ENCODE measurements around the gene ERBB2.
"Not testable (repeated sequence)": the region's sequence is repeated elsewhere in the genome, so short reads cannot be mapped to it uniquely, and the experiment has no call there.

ERBB2 gene

DNA sequence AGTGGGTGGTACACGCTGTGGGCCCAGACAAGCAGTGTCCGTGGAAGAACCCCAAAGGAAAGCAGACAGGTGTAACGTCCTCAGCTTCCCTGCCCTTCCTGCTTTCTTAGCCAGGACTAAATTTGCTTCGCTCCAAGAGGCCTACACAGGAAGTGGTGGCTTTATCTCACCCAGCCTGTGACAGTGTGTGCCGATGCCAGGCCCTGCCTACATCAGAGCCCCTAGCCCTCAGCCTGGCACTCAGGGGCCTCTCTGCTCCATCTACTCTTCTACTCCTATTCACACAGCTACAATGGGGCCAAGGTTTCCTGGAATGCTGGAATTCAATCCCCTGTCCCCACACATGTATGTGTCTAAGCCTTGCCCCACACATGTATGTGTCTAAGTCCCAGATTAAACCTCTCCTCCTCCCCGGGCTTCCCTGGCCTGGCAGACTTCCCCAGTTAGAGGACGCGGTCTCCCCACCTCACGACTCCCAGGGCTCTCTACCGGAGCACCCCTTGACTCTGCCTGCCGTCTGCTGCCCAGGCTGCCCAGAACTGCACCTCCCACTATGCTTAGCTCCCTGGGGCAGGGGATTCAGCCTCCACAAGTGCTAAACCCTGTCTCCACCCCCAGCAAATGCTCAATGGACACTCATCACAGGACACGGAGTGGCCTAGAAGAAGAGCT, 20.2 kb upstream of the ERBB2 start:
- DNase-seq, result no peak

DNA sequence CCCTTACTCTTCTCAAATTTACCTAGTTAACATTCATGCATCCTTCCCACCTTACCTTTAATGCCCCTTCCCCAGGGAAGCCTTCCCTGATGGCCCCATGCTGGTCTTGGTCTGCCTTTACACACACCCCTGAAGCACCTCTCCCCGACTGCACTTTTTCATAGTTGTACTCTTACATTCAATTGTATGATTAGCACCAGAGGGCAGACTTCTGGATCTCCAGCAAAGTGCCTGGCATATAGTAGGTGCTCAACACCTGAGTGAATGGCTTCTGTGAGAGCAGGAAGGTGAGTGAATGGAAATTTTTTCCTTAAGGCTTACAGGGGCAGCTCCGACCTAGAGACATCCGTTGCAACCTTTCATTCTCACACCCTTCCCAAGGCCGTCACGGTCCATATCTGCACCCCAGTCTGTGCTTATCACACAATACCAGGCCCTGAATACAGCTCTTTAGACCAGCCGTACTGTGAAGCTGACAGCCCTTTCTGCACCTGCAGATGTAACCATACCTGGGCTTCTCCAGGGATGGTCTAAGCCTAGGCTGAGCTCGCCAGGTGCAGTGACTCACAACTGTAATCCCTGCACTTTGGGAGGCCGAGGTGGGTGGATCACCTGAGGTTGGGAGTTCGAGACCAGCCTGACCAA, 16.4 kb upstream of the ERBB2 start:
- DNase-seq, result no peak

DNA sequence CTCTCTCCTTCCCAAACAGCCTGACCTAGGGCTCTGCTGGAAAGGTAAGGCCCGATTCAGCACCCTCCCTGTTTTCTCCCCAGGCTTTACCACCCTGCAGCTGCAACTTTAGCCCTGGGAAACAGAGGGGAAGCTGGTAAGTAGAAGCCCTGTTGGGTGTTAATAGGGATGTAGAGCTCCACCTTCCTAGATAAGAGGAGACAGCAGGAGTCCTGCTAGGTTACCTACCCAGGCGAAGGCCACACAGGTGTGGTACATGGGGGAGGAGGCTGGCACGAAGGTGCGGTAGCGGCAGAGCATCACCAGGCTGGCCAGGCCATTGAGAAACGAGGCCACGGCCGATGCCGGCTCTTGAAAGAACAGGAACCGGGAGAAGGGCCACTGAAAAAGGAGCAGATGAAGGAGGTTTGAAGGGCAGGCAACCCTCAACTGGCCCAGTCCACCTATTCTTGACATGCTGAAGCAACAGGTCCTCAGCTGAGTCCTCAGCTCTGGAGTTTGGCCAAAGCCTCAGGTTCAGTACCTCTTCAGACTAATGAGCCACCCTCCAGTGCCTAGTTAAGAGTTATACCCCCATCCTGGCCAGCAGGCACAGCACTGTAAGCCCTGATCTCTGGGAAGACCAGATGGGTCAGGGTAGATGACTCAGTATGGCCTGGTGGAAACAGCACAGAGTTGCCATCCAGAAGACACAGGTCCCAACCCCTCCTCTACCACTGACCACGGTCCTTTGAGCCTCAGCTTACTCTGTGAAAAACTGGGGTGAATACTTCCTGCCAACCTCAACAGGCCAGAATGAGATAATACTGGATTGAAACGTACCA, 15.3 kb upstream of the ERBB2 start:
- no peak for DNase-seq

DNA sequence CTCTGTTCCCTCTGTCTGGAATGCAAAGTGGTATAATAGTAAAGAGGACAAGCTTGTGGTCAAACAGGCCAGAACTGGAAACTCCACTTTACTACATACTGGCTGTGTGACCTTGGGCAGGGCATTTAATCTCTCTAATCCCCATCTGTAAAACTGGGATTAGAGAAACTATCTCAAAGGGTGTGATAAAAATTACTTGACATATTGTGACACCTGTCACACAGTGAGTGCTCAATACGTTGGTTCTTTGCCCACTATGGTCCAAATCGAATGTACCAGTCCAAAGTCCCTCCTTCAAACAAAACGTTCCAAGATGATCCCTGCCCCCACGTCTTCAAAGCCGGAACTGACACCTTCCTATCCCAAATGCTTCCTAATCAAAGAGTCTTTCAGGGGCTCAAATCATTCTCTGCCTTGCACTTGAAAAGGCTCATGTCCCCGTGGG, 12.7 kb upstream of the ERBB2 start:
- DNase-seq, result no peak

DNA sequence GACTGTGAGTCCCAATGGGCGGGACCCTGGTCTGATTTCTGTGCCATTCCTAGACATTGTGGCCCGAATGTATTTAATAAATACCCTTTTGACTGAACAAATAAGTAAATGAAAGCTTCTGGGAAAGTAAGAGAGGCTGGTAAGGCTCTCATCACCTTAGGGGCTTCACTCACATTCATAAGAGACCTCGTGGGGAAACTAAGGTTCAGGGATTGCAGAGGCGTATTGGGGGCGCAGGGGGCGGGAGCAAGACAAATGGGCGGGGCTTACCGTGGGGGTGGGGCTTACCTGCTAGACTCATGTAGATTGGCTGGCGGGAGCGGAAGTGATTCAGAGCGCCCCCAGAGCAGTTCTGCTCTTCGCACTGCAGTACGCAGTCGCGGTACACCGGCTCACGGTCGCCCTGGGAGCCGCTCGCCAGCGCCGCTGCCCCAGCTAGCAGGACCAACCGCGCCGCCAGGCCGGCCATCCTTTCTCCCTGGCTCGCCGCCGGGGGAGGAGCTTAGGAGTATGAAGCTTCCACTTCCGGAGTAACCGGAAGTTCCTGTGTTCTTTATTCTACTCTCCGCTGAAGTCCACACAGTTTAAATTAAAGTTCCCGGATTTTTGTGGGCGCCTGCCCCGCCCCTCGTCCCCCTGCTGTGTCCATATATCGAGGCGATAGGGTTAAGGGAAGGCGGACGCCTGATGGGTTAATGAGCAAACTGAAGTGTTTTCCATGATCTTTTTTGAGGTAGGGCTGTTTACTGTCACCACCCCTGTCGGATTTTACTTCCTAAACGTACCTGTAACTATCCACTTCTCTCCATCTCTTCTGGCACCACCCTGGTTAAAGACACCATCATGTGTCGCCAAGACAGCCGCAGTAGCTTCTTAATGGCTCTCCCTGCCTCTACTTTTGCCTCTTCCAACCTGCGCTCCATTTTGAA, 12.1 kb upstream of the ERBB2 start, which contains the start of gene PGAP3:
TSS of gene PGAP3 (minus strand) at position 512 of the 929 bp plus-strand sequence. CDS start at position 469, 43 bp downstream.
- peak; percentile 96 to 100 for DNase-seq

DNA sequence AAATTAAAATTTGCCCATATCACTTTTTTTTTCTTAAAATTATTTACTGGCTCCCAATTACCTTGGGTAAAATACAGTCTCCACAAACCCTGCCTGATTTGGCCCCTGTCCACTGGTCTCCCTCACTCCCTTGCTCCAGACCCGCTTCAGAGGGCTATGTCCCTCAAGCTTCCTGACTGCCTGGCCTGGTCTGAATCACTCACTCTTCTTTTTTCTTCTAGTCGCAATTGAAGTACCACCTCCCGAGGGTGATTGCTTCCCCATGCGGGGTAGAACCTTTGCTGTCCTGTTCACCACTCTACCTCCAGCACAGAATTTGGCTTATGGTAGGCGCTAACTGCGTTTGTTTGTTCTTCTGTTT, 11.4 kb upstream of the ERBB2 start:
- DNase-seq, result no peak

DNA sequence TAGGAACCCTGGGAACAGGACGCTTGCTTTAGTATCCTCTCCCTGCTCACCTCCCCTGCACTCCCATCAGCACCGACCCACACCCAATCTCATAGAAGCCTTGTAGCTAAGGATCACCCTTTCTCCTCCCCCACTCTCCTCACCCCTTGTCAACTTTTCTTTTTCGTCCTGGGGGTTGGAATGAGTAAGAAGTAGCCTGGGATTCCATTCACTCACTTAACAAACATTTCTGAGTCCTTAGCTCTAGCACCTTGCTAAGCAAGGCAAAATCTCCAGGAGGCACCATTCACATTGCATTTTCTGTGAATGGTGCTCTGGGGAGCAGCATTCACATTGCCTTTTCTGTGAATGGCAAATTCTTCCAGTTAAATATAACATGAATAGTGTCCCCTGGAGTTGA, 10.9 kb upstream of the ERBB2 start:
- DNase-seq, result no peak

DNA sequence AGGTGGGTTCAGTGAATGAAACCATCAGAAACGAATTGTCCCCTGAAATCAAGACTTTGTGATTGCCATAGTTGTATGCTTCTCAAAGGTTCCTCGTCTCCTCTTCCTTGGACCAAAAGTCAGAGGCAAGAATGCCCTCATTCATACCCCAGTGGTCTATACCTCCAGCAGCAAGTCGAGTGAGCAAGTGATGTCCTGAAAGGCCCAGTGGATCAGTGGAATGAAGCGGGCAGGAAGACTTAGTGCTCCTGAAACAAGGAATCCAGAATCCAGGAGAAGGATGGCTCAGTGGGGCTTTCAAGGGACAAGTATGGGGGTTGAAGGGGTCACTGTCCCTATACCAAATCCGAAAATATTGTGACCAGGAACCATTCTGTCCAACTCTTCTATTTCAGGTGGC, 5.3 kb upstream of the ERBB2 start:
- no peak for DNase-seq

DNA sequence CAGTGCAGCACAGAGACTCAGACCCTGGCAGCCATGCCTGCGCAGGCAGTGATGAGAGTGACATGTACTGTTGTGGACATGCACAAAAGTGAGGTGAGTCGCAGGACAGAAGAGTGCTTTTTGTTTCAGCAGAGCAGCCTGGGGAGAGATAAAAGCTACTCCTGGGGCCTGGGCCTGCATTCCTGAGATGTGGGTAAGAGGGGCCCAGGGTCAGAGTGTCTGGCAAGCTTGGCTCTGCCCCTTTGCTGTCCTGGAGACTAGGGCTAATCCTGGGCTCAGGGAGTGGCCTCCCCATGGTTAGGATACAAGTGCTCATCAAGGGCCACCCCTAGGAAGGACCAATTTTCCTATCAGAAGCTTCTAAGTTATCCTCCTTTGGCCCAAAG, 4.8 kb upstream of the ERBB2 start:
- no peak for DNase-seq

DNA sequence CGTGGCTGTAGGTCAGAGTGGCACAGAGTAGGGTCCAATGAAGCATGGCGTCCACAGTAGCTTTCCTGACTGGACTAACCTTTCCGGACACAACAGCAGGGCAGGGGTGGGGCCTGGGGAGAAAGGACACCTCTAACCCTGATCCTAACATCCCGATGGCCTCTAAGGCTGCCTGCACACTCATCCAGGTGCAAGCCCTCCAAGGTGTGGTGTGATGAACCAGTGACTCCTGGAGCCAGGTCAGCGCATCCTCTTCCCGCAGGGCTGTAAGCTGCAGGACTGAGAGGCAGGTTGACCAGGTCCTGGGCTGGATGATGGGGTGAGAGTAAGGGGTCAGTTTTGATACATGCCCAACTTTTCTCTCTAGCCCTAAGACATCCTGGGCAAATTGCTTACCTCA, 3.1 kb upstream of the ERBB2 start:
- no peak for DNase-seq

DNA sequence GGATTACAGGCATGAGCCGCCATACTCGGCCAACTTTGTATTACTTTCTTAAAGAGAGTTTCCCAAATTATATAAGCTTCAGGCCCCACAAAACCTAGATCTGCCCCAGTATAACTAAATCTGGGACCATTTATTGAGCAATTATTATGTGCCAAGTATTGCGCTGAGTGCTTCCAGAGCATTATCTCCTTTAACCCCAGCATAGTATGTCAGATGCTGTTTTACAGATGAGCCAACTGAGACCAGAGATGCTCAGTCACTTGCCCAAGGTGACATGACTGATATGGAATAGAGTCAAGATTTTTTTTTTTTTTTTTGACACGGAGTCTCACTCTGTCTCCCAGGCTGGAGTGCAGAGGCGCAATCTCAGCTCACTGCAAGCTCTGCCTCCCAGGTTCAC, 1.9 kb upstream of the ERBB2 start:
- DNase-seq, result no peak

DNA sequence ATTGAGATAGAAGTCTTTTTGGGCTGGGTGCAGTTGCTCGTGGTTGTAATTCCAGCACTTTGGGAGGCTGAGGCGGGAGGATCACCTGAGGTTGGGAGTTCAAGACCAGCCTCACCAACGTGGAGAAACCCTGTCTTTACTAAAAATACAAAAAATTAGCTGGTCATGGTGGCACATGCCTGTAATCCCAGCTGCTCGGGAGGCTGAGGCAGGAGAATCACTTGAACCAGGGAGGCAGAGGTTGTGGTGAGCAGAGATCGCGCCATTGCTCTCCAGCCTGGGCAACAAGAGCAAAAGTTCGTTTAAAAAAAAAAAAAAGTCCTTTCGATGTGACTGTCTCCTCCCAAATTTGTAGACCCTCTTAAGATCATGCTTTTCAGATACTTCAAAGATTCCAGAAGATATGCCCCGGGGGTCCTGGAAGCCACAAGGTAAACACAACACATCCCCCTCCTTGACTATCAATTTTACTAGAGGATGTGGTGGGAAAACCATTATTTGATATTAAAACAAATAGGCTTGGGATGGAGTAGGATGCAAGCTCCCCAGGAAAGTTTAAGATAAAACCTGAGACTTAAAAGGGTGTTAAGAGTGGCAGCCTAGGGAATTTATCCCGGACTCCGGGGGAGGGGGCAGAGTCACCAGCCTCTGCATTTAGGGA, 577 bp upstream of the ERBB2 start:
- not testable (repeated sequence) for DNase-seq

DNA sequence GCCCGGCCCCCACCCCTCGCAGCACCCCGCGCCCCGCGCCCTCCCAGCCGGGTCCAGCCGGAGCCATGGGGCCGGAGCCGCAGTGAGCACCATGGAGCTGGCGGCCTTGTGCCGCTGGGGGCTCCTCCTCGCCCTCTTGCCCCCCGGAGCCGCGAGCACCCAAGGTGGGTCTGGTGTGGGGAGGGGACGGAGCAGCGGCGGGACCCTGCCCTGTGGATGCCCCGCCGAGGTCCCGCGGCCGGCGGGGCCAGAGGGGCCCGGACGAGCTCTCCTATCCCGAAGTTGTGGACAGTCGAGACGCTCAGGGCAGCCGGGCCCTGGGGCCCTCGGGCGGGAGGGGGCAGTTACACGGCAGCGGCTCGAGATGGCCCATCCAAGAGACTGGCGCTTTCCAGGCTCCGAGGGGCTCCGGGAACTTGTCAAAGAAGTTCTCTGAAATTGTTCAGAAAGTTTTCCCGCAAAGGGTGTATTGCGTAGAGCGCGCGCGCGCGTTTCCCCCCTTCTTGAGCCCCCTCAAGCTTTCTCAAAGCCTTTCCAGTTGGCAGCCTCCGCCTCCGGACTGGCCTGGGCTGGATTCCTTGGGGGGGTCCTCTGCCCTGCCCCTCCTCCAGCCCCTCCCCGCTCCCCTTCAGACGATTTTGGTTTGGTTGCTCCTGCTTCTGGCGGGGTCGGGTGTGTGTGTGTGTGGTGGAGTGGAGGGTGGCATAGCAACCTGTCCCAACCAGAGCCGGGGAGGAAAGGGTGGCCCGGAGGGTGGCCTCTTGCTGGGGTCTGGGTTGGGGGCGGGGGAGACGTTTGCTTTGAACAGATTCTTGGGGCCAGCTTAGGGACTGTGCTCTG, 504 bp downstream of the ERBB2 start:
- no peak for DNase-seq

DNA sequence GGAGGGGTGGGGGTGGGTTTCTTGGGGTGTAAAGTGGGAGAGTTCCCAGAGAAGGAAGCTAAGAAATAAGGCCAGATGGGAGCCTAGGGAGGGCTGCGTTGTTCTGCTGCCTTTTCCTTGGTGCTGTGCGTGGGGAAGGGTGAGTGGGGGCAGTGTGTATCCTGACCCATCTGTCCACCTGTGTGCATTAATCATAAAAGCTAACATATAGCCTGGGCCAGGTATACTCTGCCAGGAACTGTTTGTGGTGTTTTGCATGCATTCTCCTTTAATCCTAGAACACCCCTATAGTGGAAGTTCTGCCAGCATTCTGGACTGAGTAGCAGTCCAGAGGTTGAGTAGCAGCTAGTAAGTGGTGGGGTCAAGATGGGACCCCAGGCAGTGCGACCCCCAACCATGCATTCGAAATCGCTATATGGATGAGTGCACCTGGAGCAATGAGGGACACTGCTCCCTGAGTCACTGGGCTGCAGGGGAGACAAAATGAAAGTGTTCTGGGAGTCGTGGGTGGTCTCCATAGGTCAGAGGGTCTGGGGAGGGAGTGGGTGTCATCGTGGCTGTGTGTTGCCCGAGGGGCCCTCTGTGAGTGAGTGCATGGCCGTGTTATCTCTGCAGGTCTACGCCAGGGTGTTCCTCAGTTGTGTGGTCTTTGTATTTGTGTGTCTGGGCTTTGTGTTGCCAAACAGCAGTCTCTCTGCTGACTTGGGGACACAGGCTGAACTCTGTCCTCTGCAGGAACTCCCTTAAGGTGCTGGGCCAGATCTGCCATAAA, 1.3 kb downstream of the ERBB2 start:
- DNase-seq, result no peak

DNA sequence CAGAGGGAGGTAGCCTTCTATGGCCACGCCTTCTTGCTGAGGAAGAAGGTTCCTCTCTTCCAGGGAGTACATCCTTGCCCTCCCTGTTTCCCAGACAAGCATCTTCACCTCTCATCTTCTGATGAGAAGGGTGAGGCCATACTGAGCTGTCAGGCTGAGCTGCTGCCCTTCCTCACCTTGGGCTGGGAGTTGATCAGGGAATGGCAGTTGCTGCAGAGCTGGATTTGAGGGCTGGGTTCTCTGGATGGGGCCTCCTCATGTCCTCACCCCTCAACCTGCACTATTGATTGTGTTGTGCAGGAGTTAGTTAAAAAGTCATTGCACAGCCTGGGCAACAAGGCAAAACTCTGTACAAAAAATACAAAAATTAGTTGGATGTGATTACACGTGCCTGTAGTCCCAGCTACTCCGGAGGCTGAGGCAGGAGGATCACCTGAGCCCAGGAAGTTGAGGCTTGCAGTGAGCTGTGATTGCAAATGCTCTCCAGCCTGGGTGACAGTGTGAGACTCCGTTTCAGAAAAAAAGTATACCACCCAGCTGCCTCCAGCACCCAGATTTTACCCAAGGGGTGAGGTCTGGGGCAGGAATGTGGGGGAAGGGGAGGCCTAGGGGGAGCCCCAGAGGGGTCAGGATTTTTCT, 2.0 kb downstream of the ERBB2 start:
- DNase-seq, result no peak

DNA sequence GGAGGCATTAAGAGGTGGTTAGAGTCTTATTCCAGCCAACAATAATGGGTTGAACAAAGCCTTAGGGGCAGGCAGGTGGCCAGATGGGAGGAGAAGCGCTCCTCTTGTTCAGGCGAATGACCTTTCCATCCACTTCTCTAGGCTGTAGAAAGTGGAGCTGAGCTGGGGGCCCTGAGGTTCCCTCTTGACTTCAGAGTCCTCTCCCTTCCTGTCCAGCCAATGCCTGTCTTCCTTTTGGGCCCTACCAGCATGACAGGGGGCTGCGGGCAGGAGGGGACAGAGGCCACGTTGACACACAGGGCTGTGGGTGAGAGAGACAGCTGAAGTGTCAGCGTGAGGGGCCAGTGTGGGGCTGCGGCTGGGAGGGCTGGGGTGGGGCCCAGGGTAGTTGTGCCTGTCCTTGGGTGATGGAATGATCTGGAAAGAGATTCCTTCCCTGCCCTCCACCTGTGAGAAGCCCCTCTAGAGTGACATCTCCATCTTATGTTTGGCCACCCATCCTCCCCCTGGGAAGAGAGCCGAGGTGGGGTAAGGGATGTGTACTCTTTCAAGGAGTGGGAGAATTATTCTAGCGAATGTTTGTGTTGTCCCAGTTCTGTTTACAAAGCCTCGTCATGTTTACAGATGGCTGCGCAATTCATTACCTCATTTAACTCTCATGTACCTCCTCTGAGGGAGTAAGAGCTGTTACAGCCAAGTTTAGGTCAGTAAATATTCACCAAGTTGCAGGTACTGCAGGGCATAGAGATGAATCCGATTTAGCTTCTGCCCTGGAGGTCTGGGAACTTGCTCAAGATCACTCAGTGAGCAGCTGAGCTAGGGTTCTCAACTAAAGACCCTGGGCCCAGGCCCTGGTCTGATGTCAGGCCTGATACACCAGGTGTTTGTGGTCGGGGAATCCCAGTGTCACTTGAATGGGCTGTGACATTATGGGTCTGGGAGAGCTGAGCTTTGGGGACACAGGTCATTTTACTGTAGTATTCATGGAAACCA, 3.3 kb downstream of the ERBB2 start:
- DNase-seq, result no peak

DNA sequence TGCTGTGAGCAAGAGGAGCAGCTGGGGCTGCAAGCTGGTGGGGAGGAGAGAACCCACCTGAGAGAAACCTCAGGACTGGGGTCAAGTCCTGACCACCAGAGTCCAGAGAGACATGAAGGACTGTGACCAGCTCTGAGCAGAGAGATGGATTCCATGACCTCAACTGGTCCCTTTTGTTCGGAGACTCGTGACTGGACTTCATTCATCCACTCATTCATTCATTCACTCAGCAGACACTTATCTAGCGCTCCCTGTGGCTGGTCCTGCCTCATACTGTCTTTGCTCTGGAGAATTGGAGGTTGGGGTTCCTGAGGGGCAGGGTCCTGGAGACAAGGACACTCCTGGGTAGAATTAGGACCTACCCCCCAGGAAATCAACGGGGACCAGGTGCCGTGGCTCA, 4.0 kb downstream of the ERBB2 start:
- DNase-seq, result no peak

DNA sequence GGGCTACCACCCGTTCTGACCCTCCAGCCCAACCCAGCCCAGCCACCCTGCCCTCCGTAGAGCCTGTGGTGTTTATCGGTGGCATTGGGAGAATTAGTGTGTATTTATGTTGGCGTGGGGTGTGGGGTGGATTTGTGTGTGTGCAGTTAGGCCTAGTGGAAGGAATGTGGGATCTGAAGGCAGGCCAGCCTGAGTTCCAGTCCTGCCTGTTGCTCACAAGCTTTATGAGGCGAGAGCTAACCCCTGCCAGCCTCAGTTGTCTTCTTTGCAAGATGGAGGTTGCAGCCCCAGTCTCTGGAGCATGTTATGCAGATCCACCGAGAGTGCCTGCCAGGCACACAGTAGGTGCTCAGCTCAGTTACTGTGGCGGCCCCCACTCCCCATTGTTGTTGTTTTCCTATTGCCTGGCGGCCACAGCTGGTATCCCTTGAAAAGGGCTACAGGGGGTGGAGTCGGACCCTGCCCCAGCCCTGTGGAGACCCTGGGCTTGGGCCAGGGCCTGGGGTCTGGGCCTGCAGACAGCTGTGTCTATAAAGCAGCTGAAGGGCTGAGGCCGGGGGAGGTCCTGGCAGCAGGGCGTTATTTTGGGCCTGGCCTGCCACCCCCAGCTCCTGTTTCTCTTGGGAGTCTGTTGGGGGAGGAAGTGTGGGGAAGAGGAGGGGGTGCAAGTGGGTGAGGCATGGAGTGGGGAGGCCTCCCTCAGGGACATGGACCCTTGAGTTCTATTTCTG, 5.1 kb downstream of the ERBB2 start:
- no peak for DNase-seq
